COLO829 (cell line): Measurements from ENCODE around the gene RNASE12.
"Not testable (repeated sequence)": the region's sequence is repeated elsewhere in the genome, so short reads cannot be mapped to it uniquely, and the experiment has no call there.

Experiments used
- DNase-seq: peaks from one replicate; pipeline ENCODE4 v3.0.0; 2012; ENCODE audit warnings: low spot score

The RNASE12 gene

GRCh38 chr14:20580242-20580641 lies 10.9 kb downstream of the RNASE12 start:
- DNase-seq, result no peak

DNA sequence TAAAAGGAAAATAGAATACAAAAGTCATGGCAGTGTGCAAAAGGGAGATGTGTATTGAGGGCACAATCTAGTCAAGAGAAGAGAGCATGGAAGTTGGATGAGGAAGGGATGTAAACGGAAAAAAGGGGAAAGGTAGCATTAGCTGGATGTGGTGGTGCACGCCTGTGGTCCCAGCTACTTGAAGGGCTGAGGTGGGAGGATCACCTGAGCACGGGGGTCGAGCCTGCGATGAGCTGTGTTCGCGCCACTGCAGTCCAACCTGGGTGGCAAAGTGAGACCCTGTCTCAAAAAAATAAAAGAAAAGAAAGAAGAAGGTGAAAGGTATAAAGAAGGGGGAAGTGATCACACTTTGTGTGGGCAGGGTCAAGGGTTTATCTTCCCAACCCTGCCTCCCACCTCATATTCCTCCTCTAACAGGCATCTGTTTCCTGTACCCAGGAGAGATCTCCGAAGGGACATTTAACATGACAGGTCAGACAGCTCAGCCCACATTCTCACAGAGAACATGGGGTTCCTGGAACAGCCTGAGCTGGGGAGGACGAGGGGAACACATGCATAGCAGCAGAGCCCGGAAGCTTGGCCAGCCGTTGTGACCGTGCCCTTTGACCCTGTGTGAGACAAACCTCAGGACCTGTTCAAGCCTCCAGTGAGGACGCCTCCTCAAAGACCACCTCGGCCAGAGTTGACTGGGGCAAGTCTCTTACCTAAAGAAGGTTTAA lies 12.2 kb downstream of the RNASE12 start:
- no peak for DNase-seq

DNA sequence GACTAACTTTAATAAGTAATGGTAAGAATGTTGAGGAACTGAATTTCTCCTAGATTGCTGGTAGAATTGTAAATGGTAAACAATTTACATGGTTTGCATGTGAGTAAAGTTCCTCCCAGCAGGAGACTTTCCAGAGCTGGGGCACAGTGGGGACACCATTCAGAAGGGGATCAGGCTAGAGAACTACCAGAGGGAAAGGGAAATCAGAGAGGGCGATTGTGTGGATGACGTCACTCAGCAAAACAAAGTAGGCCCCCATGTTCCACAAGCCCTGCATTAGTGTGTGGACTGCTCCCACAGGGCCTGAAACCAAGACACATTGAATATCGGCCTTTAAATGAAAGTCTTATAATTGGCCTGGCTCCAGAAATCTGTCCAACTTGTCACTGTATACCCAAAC lies 12.9 kb downstream of the RNASE12 start:
- no peak for DNase-seq

GRCh38 chr14:20572382-20572990 lies 18.7 kb downstream of the RNASE12 start:
- DNase-seq, result not testable (repeated sequence)

- not testable (repeated sequence) for DNase-seq
Measured at GRCh38 chr14:20570720-20571119, 20.5 kb downstream of the RNASE12 start.

- DNase-seq, result not testable (repeated sequence)
Measured at GRCh38 chr14:20569865-20570264, 21.3 kb downstream of the RNASE12 start.

- no peak for DNase-seq
Measured at GRCh38 chr14:20569066-20569465, 22.1 kb downstream of the RNASE12 start.

DNA sequence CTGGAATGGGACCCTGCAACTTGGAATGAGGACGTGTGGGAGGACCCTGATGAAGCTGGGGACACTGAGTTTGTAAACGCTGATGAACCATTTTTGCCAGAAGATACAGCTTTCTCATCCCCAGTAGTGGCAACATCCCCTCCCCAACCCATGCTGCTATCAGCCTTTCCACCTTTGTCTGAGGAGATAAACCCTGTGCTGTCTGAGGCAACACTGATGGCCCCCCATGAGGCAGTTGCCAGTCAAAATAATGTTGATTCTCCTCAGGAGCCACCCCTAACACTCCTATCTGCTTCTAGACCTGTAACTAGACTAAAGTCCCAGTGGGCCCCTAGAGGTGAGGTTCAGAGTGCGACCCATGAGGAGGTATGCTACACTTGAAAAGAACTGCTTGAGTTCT lies 22.8 kb downstream of the RNASE12 start:
- no peak for DNase-seq

DNA sequence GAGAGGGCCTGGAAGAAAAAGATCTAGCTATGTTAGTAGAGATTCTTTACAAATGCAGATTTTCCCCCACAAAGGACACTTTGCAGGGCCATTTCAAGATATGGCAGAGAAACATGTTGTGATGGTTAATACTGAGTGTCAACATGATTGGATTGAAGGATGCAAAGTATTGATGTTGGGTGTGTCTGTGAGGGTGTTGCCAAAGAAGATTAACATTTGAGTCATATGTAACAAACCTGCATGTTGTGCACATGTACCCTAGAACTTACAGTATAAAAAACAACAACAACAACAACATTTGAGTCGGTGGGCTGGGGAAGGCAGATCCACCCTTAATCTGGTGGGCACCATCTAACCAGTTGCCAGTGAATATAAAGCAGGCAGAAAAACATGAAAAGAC lies 24.0 kb downstream of the RNASE12 start:
- not testable (repeated sequence) for DNase-seq

GRCh38 chr14:20564501-20564997 lies 26.6 kb downstream of the RNASE12 start:
- DNase-seq, result no peak

GRCh38 chr14:20563971-20564370 lies 27.2 kb downstream of the RNASE12 start:
- DNase-seq, result no peak

DNA sequence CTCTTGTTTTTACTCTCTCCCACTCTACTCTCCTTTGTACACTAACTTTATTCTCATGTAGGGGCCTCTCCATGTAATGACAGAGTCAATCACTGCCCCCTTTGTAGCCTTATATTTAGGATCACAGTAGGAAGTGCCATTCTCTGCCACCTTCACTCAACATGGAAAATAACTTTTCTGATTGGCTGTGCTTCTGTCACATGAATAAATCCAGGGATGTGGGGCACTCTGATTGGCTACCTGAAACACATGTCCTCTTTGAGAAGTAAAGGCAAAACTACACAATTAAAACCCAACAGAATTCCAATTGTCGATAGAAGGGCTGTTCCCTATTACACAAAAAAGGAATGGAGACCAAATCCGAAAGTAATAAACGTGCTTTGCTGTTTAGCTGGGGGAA lies 30.2 kb downstream of the RNASE12 start, which contains the start of gene RNASE9:
Gene RNASE9 (minus strand): TSS at position 87 of the 400 bp plus-strand sequence.
- no peak for DNase-seq

- no peak for DNase-seq
Measured at GRCh38 chr14:20559461-20559904, 31.7 kb downstream of the RNASE12 start.

DNA sequence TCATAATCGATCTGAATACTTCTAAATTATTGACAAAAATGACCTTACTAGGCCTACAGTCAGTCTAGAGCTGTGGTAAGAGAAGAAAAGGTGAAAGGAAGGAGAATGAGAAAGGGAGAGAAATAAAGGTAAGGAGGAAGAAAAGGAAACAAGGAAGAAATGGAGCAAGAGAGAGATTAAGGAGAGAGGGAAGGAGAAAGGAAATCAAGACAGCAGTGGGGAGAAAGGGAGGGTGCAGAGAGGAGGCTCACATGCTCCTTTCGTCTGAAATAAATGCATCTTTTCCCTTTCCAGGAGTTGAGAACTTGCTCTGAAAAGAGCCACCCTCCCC lies 34.0 kb downstream of the RNASE12 start:
- DNase-seq, result no peak

DNA sequence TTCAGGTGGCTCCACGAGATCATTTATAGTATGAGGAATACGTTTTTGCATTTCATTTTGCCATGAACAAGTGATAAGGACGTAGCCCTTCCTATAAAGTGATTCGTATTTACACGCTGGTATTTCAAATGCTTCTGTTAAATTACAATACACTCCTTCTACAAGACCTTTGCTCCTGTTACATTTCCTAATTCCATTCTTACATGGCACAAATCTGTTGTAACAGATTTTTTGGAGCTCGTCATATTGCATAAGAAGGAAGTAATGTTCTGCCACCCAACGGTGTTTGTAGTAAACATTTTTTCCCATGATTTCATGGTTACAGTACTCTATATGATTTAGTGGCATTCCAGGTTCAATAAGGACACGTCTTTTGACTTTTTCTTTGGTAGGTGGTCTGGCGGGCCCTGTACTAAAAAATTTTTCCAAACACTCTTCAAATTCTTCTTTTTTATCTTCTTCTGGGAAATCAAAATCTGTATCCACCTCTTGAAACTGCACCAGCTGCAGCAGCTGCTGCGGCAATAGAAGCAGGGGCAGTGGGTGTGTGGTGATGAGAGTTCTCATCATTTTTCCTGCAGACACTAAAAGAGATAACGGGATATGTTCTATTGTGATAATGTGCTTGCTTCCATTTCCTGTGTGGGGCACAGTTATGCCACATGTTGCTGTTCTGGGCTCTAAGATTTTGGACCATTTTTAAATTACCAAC lies 34.5 kb downstream of the RNASE12 start:
- no peak for DNase-seq

- DNase-seq, result no peak
Measured at GRCh38 chr14:20555845-20556244, 35.3 kb downstream of the RNASE12 start.

DNA sequence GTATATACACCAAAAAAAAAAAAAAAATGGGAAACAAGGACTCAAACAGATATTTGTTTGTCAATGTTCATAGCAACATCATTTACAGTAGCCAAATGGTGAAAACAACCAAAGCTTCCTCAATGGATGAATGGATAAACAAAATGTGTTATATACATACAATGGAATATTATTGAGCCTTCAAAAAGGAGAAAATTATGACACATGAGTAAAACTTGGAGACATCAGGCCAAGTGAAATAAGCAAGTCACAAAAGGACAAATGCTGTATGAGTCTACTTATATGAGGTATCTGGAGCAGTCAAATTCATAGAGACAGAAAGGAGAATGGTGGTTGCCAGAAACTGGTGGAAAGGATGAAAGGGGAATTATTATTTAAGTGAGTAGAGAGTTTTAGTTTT lies 38.2 kb downstream of the RNASE12 start:
- DNase-seq, result no peak

GRCh38 chr14:20551606-20552005 lies 39.6 kb downstream of the RNASE12 start:
- DNase-seq, result no peak

DNA sequence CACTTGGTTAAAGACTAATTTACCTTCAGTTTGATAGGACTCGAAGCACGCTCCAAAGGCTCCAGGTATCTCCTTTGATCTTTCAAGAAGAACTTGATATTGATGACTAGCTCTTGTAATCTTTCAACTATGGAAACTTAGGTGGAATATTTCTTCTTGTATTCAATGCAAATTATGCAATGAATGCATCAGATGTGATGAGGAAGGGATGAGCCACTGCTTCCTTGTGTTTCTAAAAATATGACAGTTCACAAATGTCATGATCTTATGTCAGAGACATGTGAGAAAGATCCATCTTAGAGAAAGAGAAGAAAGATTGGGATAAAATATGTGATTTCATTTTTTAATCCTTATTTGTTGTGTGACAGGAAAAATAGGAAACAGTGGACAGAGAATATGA lies 40.2 kb downstream of the RNASE12 start:
- DNase-seq, result no peak

GRCh38 chr14:20548414-20549158 lies 42.6 kb downstream of the RNASE12 start:
- DNase-seq, result no peak

- DNase-seq, result no peak
Measured at GRCh38 chr14:20546877-20547276, 44.3 kb downstream of the RNASE12 start.
